Activated CD8-positive, alpha-beta T cell treated with anti-CD3 and anti-CD28 coated beads for 36 hours (primary cell): ENCODE measurements around the gene TTC28. TPM values are rescaled to one million over a fixed set of nuclear protein-coding genes. Genes with fewer than 3 reads are reported as not detected.

Experiments
- ATAC-seq: fragments of 200-7000 bp; cut with Tn5 transposase; one replicate; pipeline ENCODE4 v1.10.0; 2021; ENCODE audit warnings: mild to moderate bottlenecking, moderate library complexity
- CTCF ChIA-PET: fragments of 350-600 bp; sonication (Branson Sonifier 250); formaldehyde crosslinking; loops from one replicate; lab custom pipeline; 2021; ENCODE audit warnings: antibody characterized with exemption; lab: Charles Lee
- POLR2A ChIA-PET: fragments of 350-600 bp; sonication (Branson Sonifier 250); formaldehyde crosslinking; loops from one replicate; lab custom pipeline; 2021; ENCODE audit warnings: antibody characterized with exemption; lab: Charles Lee
- DNase-seq: peaks from one replicate; pipeline ENCODE4 v3.0.0-alpha.2; 2020
- H3K27ac Mint-ChIP-seq: one replicate; pipeline ENCODE4 v1.8.0; 2021; ENCODE audit warnings: mild to moderate bottlenecking, mixed read lengths
- H3K27me3 Mint-ChIP-seq: one replicate; pipeline ENCODE4 v1.8.0; 2021; ENCODE audit warnings: mixed read lengths
- H3K36me3 Mint-ChIP-seq: one replicate; pipeline ENCODE4 v1.8.0; 2021; ENCODE audit warnings: low read depth, mixed read lengths
- H3K4me1 Mint-ChIP-seq: one replicate; pipeline ENCODE4 v1.8.0; 2021; ENCODE audit warnings: low read depth, mixed read lengths
- H3K4me3 Mint-ChIP-seq: one replicate; pipeline ENCODE4 v1.8.0; 2021; ENCODE audit warnings: mild to moderate bottlenecking, moderate library complexity, mixed read lengths
- H3K9me3 Mint-ChIP-seq: one replicate; pipeline ENCODE4 v1.8.0; 2021; ENCODE audit warnings: mixed read lengths
- CTCF ChIP-seq: fragments of 200-600 bp; IDR thresholded peaks from one replicate; pipeline ENCODE4 v1.8.0; 2022; ENCODE audit warnings: antibody characterized with exemption, mild to moderate bottlenecking
- intact Hi-C: fragments of 100-400 bp; cut with micrococcal nuclease; formaldehyde crosslinking; loops from one replicate; pipeline ENCODE4 v1.10.0; 2022
- total RNA-seq, 2 experiments: library from RNA; stranded (reverse); gene quantifications; one replicate each; pipeline ENCODE4 v1.2.3, GENCODE V29; 2021

Gene TTC28
- total RNA-seq, 2 experiments from 2014 or later = 0.58 to 1.9 TPM

GRCh38 chr22:28058036-28058435, 621.6 kb downstream of the TTC28 start:
- TF ChIP-seq CTCF = no peak
- Mint-ChIP-seq H3K4me1 (no peaks in the 10 kb centered on the region), H3K27me3 (peaks cover 2% of the 10 kb centered on the region), H3K4me3 (no peak overlapping the region), H3K27ac (no peak overlapping the region), H3K36me3 (no peaks in the 10 kb centered on the region), H3K9me3 (no peaks in the 10 kb centered on the region)
- intact Hi-C loops = no loop called here
- ATAC-seq (no peak), DNase-seq (no peak)
- CTCF ChIA-PET = no interaction called here
- POLR2A ChIA-PET = interaction anchor here (0.6 kb wide), 1 partner anchor 520 kb away, joined by 4 read pairs; no protein-coding TSS in a partner anchor

GRCh38 chr22:28054819-28055208, 624.8 kb downstream of the TTC28 start:
- no peak for ATAC-seq
- no peaks in the 10 kb centered on the region for H3K36me3 Mint-ChIP-seq
- no peak overlapping the region for H3K27ac Mint-ChIP-seq
- no peaks in the 10 kb centered on the region for H3K27me3 Mint-ChIP-seq
- H3K9me3 Mint-ChIP-seq = no peaks in the 10 kb centered on the region
- no peak overlapping the region for H3K4me3 Mint-ChIP-seq
- TF ChIP-seq CTCF = no peak
- no peaks in the 10 kb centered on the region for H3K4me1 Mint-ChIP-seq
- intact Hi-C loops = no loop called here
- no peak for DNase-seq
- POLR2A ChIA-PET = no interaction called here
- CTCF ChIA-PET = interaction anchor here (0.9 kb wide), 1 partner anchor 10 kb away, joined by 3 read pairs; no protein-coding TSS in a partner anchor

- Mint-ChIP-seq H3K27me3 (no peaks in the 10 kb centered on the region), H3K4me3 (no peak overlapping the region), H3K4me1 (no peaks in the 10 kb centered on the region), H3K36me3 (no peaks in the 10 kb centered on the region), H3K9me3 (no peaks in the 10 kb centered on the region), H3K27ac (no peak overlapping the region)
- ATAC-seq (no peak), DNase-seq (no peak)
- ChIA-PET POLR2A (no interaction called here), CTCF (interaction anchor here (0.9 to 1.2 kb wide), 2 partner anchors 11 to 428 kb away, joined by 3 read pairs; no protein-coding TSS in a partner anchor)
- intact Hi-C loops = no loop called here
- TF ChIP-seq CTCF = no peak
Measured at GRCh38 chr22:28053896-28054818, 625.5 kb downstream of the TTC28 start.

DNA sequence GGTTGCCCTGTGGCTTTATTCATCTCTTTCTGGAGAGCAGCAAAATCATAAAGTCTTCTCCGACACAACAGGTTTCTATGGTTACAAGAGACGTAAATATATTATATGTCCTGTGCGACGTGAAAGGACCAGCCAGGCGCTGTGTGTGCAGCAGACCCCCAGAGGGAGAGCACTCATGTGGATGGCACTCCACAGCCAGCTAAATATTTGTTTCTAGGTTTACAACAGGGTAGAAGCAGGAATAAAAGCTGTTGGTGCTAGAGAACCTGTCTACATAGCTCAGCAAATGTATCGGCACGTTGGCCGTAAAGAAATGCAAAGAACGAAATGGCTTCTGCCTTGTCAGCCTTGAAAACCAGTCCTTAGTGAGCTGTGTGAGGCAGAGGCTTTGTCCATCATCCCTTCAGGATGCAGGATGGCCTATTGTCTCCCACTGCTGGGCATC, 626.8 kb downstream of the TTC28 start:
- no peak for TF ChIP-seq CTCF
- Mint-ChIP-seq H3K27me3 (no peaks in the 10 kb centered on the region), H3K36me3 (no peaks in the 10 kb centered on the region), H3K4me1 (no peaks in the 10 kb centered on the region), H3K27ac (no peak overlapping the region), H3K9me3 (no peaks in the 10 kb centered on the region), H3K4me3 (no peak overlapping the region)
- ChIA-PET CTCF (interaction anchor here (0.9 to 2.1 kb wide), 6 partner anchors 11 to 429 kb away, joined by 3 to 10 read pairs (median 4); no protein-coding TSS in a partner anchor), POLR2A (no interaction called here)
- intact Hi-C loops = no loop called here
- DNase-seq (no peak), ATAC-seq (no peak)

DNA sequence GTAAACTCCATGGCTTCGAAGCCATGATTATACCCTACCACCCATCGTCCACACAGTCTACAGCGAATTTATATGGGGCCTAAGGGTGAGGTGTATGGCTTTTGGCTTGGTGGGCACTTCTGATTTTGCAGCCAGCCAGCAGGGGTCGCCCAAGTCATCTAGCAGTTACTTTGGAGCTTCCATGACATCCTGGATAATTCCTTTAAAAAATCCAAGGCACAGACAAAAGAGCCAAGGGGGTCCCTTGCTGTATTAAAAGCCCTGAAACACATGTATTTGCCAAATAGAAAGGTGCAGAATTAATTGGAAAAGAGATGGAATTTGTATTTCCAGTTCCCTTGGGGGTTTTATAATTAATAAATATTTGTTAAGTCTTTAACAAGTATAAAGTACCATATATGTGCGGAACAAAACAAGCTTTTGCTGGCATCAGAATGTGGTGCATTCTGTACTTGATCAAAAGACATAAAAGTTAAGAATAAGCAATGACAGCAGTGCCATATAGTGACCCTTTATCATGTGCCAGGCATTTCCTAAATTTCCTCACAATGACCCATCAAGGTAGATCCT, 627.8 kb downstream of the TTC28 start:
- Mint-ChIP-seq H3K4me3 (no peak overlapping the region), H3K9me3 (no peaks in the 10 kb centered on the region), H3K27ac (no peak overlapping the region), H3K36me3 (no peaks in the 10 kb centered on the region), H3K4me1 (no peaks in the 10 kb centered on the region), H3K27me3 (no peaks in the 10 kb centered on the region)
- ChIA-PET POLR2A (no interaction called here), CTCF (interaction anchor here (0.7 to 2.1 kb wide), 18 partner anchors 9 to 777 kb away, joined by 3 to 10 read pairs (median 3); no protein-coding TSS in a partner anchor)
- peak; percentile 71 for TF ChIP-seq CTCF
- ATAC-seq (no peak), DNase-seq (peak; percentile 57)
- intact Hi-C loops = no loop called here
